Epidermal melanocyte (primary cell): ENCODE data around the gene MUC20.
"Not testable (repeated sequence)": the region's sequence is repeated elsewhere in the genome, so short reads cannot be mapped to it uniquely, and the experiment has no call there.

Experiments used
- DNase-seq: peaks from one replicate; pipeline ENCODE4 v3.0.0; 2011; ENCODE audit warnings: low spot score; ENCODE audit not compliant: insufficient read length

The MUC20 gene

GRCh38 chr3:195731356-195731905, 10.7 kb downstream of the MUC20 start:
- no peak for DNase-seq

- DNase-seq: no peak
Observed at GRCh38 chr3:195732940-195733339, 12.2 kb downstream of the MUC20 start.

- no peak for DNase-seq
Observed at GRCh38 chr3:195735036-195735695, 14.4 kb downstream of the MUC20 start.

- DNase-seq: no peak
Observed at GRCh38 chr3:195736866-195737490, 16.2 kb downstream of the MUC20 start.

GRCh38 chr3:195737782-195738181, 17.0 kb downstream of the MUC20 start:
- not testable (repeated sequence) for DNase-seq

GRCh38 chr3:195738274-195739044, 17.7 kb downstream of the MUC20 start:
- DNase-seq: no peak

GRCh38 chr3:195739561-195740111, 18.9 kb downstream of the MUC20 start:
- no peak for DNase-seq

GRCh38 chr3:195744437-195744836, 23.7 kb downstream of the MUC20 start:
- no peak for DNase-seq

- DNase-seq: no peak
Observed at GRCh38 chr3:195746346-195746745, 25.6 kb downstream of the MUC20 start.

GRCh38 chr3:195746751-195747150, 26.0 kb downstream of the MUC20 start:
- no peak for DNase-seq

- no peak for DNase-seq
Observed at GRCh38 chr3:195748661-195749060, 27.9 kb downstream of the MUC20 start.

- not testable (repeated sequence) for DNase-seq
Observed at GRCh38 chr3:195749101-195749500, 28.3 kb downstream of the MUC20 start.

- DNase-seq: no peak
Observed at GRCh38 chr3:195750797-195751520, 30.2 kb downstream of the MUC20 start.

GRCh38 chr3:195751560-195751959, 30.8 kb downstream of the MUC20 start:
- no peak for DNase-seq

- DNase-seq: no peak
Observed at GRCh38 chr3:195752066-195752465, 31.3 kb downstream of the MUC20 start.

- no peak for DNase-seq
Observed at GRCh38 chr3:195752546-195753331, 32.0 kb downstream of the MUC20 start.

- DNase-seq: no peak
Observed at GRCh38 chr3:195753581-195753980, 32.8 kb downstream of the MUC20 start.

GRCh38 chr3:195754141-195754540, 33.4 kb downstream of the MUC20 start:
- no peak for DNase-seq

GRCh38 chr3:195754906-195755305, 34.1 kb downstream of the MUC20 start:
- DNase-seq: no peak

- no peak for DNase-seq
Observed at GRCh38 chr3:195755391-195755790, 34.6 kb downstream of the MUC20 start.
